K562 (cell line): ENCODE results near the gene WIPF1.

Experiments
- MAX ChIP-seq: sonication (generic); formaldehyde crosslinking; IDR thresholded peaks from 2 replicates; pipeline ENCODE4 v1.9.0; 2022; ENCODE audit warnings: mild to moderate bottlenecking, missing genetic modification reagents
- SPI1 ChIP-seq: IDR thresholded peaks from 2 replicates; pipeline ENCODE4 v1.6.1; 2011; ENCODE audit warnings: low read depth, low read length, control low read depth, borderline replicate concordance
- TCF7 ChIP-seq: sonication (generic); IDR thresholded peaks from 2 replicates; pipeline ENCODE4 v1.6.1; 2016; ENCODE audit warnings: antibody characterized with exemption, borderline replicate concordance

GRCh38 chr2:174615871-174616436 is 18.4 kb upstream of the WIPF1 start:
- TF ChIP-seq TCF7 (no peak), MAX (CRISPR knock-in tag) (no peak), SPI1 (no peak)
